K562 (cell line): ENCODE data around the gene SHTN1. TPM values are rescaled to one million over a fixed set of nuclear protein-coding genes. Genes with fewer than 3 reads are reported as not detected.

Experiments
- ATAC-seq: fragments of 200-7000 bp; cut with Tn5 transposase; 3 replicates; pipeline ENCODE4 v1.9.1; 2020; ENCODE audit warnings: moderate library complexity
- BruUV-seq: library from RNA; stranded (reverse); fragments of 400-500 nt; replicated peaks from 2 replicates; lab custom pipeline; 2021; lab: Mats Ljungman, UMichigan
- CTCF ChIA-PET: fragments of 300-600 bp; formaldehyde crosslinking; extraction: SDS; loops from one replicate; lab custom pipeline; 2021; ENCODE audit warnings: low intra/inter-chr PET ratio; lab: Yijun Ruan, JAX
- POLR2A ChIA-PET: fragments of 300-600, 350-650 bp; sonication (Branson Sonifier 250); formaldehyde crosslinking; extraction: SDS; loops from one replicate; lab custom pipeline; 2021; ENCODE audit warnings: antibody characterized with exemption, inconsistent platforms; lab: Yijun Ruan, JAX
- DNase-seq, 4 experiments: peaks; one replicate each; pipeline versions ENCODE4 v3.0.0 to v3.0.0-alpha.2; 2011 to 2018; ENCODE audit warnings: low spot score in 3 of 4, mixed read lengths in 3 of 4; ENCODE audit errors: extremely low read depth in 1 of 4
- FAIRE-seq: peaks from 2 replicates; lab custom pipeline; 2011; peaks lifted over from hg19 to GRCh38; lab: Jason Lieb, UNC
- H2AFZ ChIP-seq: 2 replicates; pipeline ENCODE4 v1.6.0; 2011; ENCODE audit warnings: low read depth, low read length, control low read depth, inconsistent platforms
- H3K27ac ChIP-seq: fragments of 200-600 bp; 3 replicates; pipeline ENCODE4 v1.8.0; 2011; ENCODE audit warnings: low read depth, mild to moderate bottlenecking, control low read depth, inconsistent platforms, low read length, moderate library complexity, mixed read lengths; ENCODE audit errors: extremely low read depth
- H3K27me3 ChIP-seq, 2 experiments: fragments of 300-600 bp in 1 of 2; 2 replicates in 1 of 2; 3 replicates in 1 of 2; pipeline versions ENCODE4 v1.6.0 to v1.8.0; 2011; ENCODE audit warnings: inconsistent platforms in 2 of 2, low read length in 2 of 2, mild to moderate bottlenecking in 1 of 2, mixed read lengths in 1 of 2, moderate library complexity in 1 of 2; ENCODE audit not compliant: control insufficient read depth in 2 of 2, insufficient read depth in 2 of 2
- H3K36me3 ChIP-seq: fragments of 300-600 bp; 3 replicates; pipeline ENCODE4 v1.8.0; 2011; ENCODE audit warnings: mild to moderate bottlenecking, low read length, inconsistent platforms; ENCODE audit not compliant: control insufficient read depth, insufficient read depth
- H3K4me1 ChIP-seq, 2 experiments: fragments of 200-600 bp in 1 of 2; replicated peaks in 1 of 2; 2 replicates in 1 of 2; 3 replicates in 1 of 2; pipeline versions ENCODE4 v1.5.1 to v1.8.0; 2011; ENCODE audit warnings: inconsistent platforms in 2 of 2, low read length in 2 of 2, mild to moderate bottlenecking in 1 of 2, mixed read lengths in 1 of 2, moderate library complexity in 1 of 2; ENCODE audit not compliant: control insufficient read depth in 2 of 2, insufficient read depth in 2 of 2
- H3K4me2 ChIP-seq: 2 replicates; pipeline ENCODE4 v1.6.1; 2011; ENCODE audit warnings: low read length, control low read depth, inconsistent platforms, mixed read lengths; ENCODE audit not compliant: insufficient read depth
- H3K4me3 ChIP-seq: fragments of 200-600 bp; sonication (generic), shearing (Covaris generic); 2 replicates; pipeline ENCODE4 v1.5.1; 2016; ENCODE audit warnings: control low read depth, inconsistent platforms
- H3K79me2 ChIP-seq: fragments of 200-600 bp; 3 replicates; pipeline ENCODE4 v1.8.0; 2011; ENCODE audit warnings: low read length, inconsistent platforms; ENCODE audit not compliant: control insufficient read depth, insufficient read depth
- H3K9ac ChIP-seq, 2 experiments: 2 replicates each; pipeline versions ENCODE4 v1.6.0 to v1.6.1; 2011; ENCODE audit warnings: low read depth in 2 of 2, low read length in 2 of 2, control low read depth in 1 of 2, inconsistent platforms in 1 of 2, mild to moderate bottlenecking in 1 of 2, mixed read lengths in 1 of 2; ENCODE audit not compliant: insufficient read depth in 1 of 2
- H3K9me1 ChIP-seq: one replicate; pipeline ENCODE4 v1.6.0; 2011; ENCODE audit warnings: inconsistent platforms, mild to moderate bottlenecking, low read length, moderate library complexity; ENCODE audit not compliant: control insufficient read depth, insufficient read depth
- H3K9me3 ChIP-seq: replicated peaks from 2 replicates; pipeline ENCODE4 v1.5.1; 2011; ENCODE audit warnings: low read depth, low read length, inconsistent platforms; ENCODE audit not compliant: control insufficient read depth, insufficient read depth
- H4K20me1 ChIP-seq: replicated peaks from 2 replicates; pipeline ENCODE4 v1.6.1; 2011; ENCODE audit warnings: low read length, inconsistent platforms, mixed read lengths; ENCODE audit not compliant: control insufficient read depth, insufficient read depth
- STAT6 ChIP-seq: sonication (generic); formaldehyde crosslinking; IDR thresholded peaks from 2 replicates; pipeline ENCODE4 v1.8.1; 2023; ENCODE audit warnings: mild to moderate bottlenecking, missing genetic modification reagents
- WGBS: fragments of 100-300 bp; shearing (Covaris generic); methylation state at CpG from one replicate; pipeline ENCODE4 v1.1.6; 2016; ENCODE audit warnings: low coverage, mixed read lengths; ENCODE audit not compliant: insufficient coverage; ENCODE audit errors: missing lambda C conversion rate; 5-methylcytosine and 5-hydroxymethylcytosine counted together
- in situ Hi-C: fragments of 300-500 bp; cut with MboI; formaldehyde crosslinking; loops from 4 replicates; pipeline ENCODE4 v1.15.0; 2018; ENCODE audit warnings: inconsistent platforms, mixed read lengths
- intact Hi-C: fragments of 100-400 bp; cut with micrococcal nuclease; formaldehyde crosslinking; loops from 2 replicates; pipeline ENCODE4 v1.14.2; 2022
- polyA plus RNA-seq, 8 experiments: library from polyadenylated mRNA; depleted of rRNA in 4 of 8; stranded (reverse) in 5 of 8; unstranded in 3 of 8; fragments of >200 nt; fragmentation: Nextera tagmentation in 2 of 8; fragmentation: Illumina TruSeq in 1 of 8; extraction: Ambion mirVana in 2 of 8; extraction: Trizol in 1 of 8; gene quantifications; 2 replicates each; pipeline versions ENCODE4 v1.2.1 to v1.2.3, GENCODE V29; 2011 to 2014; ENCODE audit warnings: inconsistent platforms in 1 of 8, missing spikeins in 1 of 8
- small RNA-seq: library from RNA; depleted of rRNA; stranded (forward); fragments of <200 nt; gene quantifications from one replicate; pipeline ENCODE3, GENCODE V24; 2014
- total RNA-seq, 7 experiments: library from RNA; depleted of rRNA in 6 of 7; stranded (reverse); fragments of >200 nt in 6 of 7; fragmentation: Illumina TruSeq in 2 of 7; extraction: Trizol in 2 of 7; gene quantifications; 2 replicates each; pipeline versions ENCODE4 v1.2.1 to v1.2.3, GENCODE V29; 2011 to 2021; ENCODE audit warnings: low replicate concordance in 1 of 7

Gene SHTN1
- total and polyA plus RNA-seq, 9 of the 15 experiments (the other 6 are each of a cell fraction or from before 2014, with no cell fraction given), result 5.4 to 21.3 (median 13.3) TPM

- no TSS peak for BruUV-seq
- CTCF ChIA-PET, result no interaction called here
- POLR2A ChIA-PET, result no interaction called here
- 0% methylated on average over 8 of the region's 10 CpGs for WGBS
- no peak for FAIRE-seq
- H3K36me3 ChIP-seq, result no peaks in the 10 kb centered on the region
- H3K9ac ChIP-seq, result no peak overlapping the region
- no peak for ATAC-seq
- H3K4me1 ChIP-seq, result 0 out of 5 replicates have a peak, but pooled peaks cover 0 to 3% of the 10 kb centered on the region in 2 experiments
- no peak overlapping the region for H3K4me2 ChIP-seq
- no peak overlapping the region for H2AFZ ChIP-seq
- intact Hi-C loops, result no loop called here
- no peak overlapping the region for H3K27ac ChIP-seq
- TF ChIP-seq STAT6, result no peak
- H3K9me3 ChIP-seq, result no peaks in the 10 kb centered on the region
- no peak overlapping the region for H3K4me3 ChIP-seq
- in situ Hi-C loops, result no loop called here
- no peak for DNase-seq
- H4K20me1 ChIP-seq, result no peaks in the 10 kb centered on the region; the same call in 1 of the 2 replicates
- H3K9me1 ChIP-seq, result no peaks in the 10 kb centered on the region
- peaks cover 10 to 62% of the 10 kb centered on the region in 2 experiments; a peak in 4 of 5 replicates for H3K27me3 ChIP-seq
- H3K79me2 ChIP-seq, result no peaks in the 10 kb centered on the region
Observed at GRCh38 chr10:116831790-116832189, 173.2 kb downstream of the SHTN1 start.

Small RNA genes within 50 kb of the gene (small RNA-seq; reads per million reads assigned to genes)
- gene AC012308.1, result not detected

Other genes with a start within 250 kb of the SHTN1 start
- not detected in 2 replicates for gene ENO4, start 155.7 kb downstream of the SHTN1 start, total RNA-seq (2014; rRNA removed)
- gene ENO4, start 155.7 kb downstream of the SHTN1 start, total RNA-seq (2014; rRNA removed; fragmentation: Illumina TruSeq; extraction: Trizol), result not detected in 2 replicates
- gene ENO4, start 155.7 kb downstream of the SHTN1 start, total RNA-seq (2015; rRNA removed; fragmentation: Illumina TruSeq; extraction: Trizol), result not detected in 2 replicates
- not detected in 2 replicates for gene ENO4, start 155.7 kb downstream of the SHTN1 start, total RNA-seq (2021)
- gene ENO4, start 155.7 kb downstream of the SHTN1 start, polyA plus RNA-seq (2011; rRNA removed), result not detected in 2 replicates
- gene ENO4, start 155.7 kb downstream of the SHTN1 start, polyA plus RNA-seq (2014; fragmentation: Illumina TruSeq; extraction: Trizol), result not detected in 2 replicates
- under 1 TPM in 1 of 2 experiments, not detected in 1; 0.07 TPM for gene ENO4, start 155.7 kb downstream of the SHTN1 start, polyA plus RNA-seq (2014; fragmentation: Nextera tagmentation; extraction: Ambion mirVana)
- not detected in 2 replicates for gene ENO4, start 155.7 kb downstream of the SHTN1 start, polyA plus RNA-seq (2014; rRNA removed)
- not detected in 2 replicates for gene VAX1, start 133.1 kb upstream of the SHTN1 start, total RNA-seq (2014; rRNA removed)
- not detected in 2 replicates for gene VAX1, start 133.1 kb upstream of the SHTN1 start, total RNA-seq (2014; rRNA removed; fragmentation: Illumina TruSeq; extraction: Trizol)
- not detected in 2 replicates for gene VAX1, start 133.1 kb upstream of the SHTN1 start, total RNA-seq (2015; rRNA removed; fragmentation: Illumina TruSeq; extraction: Trizol)
- not detected in 2 replicates for gene VAX1, start 133.1 kb upstream of the SHTN1 start, total RNA-seq (2021)
- not detected in 2 replicates for gene VAX1, start 133.1 kb upstream of the SHTN1 start, polyA plus RNA-seq (2011; rRNA removed)
- not detected in 2 replicates for gene VAX1, start 133.1 kb upstream of the SHTN1 start, polyA plus RNA-seq (2014; fragmentation: Illumina TruSeq; extraction: Trizol)
- gene VAX1, start 133.1 kb upstream of the SHTN1 start, polyA plus RNA-seq (2014; fragmentation: Nextera tagmentation; extraction: Ambion mirVana), result not detected
- gene VAX1, start 133.1 kb upstream of the SHTN1 start, polyA plus RNA-seq (2014; rRNA removed), result not detected in 2 replicates
- gene KCNK18, start 192.3 kb upstream of the SHTN1 start, total RNA-seq (2014; rRNA removed), result not detected in 2 replicates
- gene KCNK18, start 192.3 kb upstream of the SHTN1 start, total RNA-seq (2014; rRNA removed; fragmentation: Illumina TruSeq; extraction: Trizol), result not detected in 2 replicates
- not detected in 2 replicates for gene KCNK18, start 192.3 kb upstream of the SHTN1 start, total RNA-seq (2015; rRNA removed; fragmentation: Illumina TruSeq; extraction: Trizol)
- not detected in 2 replicates for gene KCNK18, start 192.3 kb upstream of the SHTN1 start, total RNA-seq (2021)
- not detected in 2 replicates for gene KCNK18, start 192.3 kb upstream of the SHTN1 start, polyA plus RNA-seq (2011; rRNA removed)
- gene KCNK18, start 192.3 kb upstream of the SHTN1 start, polyA plus RNA-seq (2014; fragmentation: Illumina TruSeq; extraction: Trizol), result not detected in 2 replicates
- gene KCNK18, start 192.3 kb upstream of the SHTN1 start, polyA plus RNA-seq (2014; fragmentation: Nextera tagmentation; extraction: Ambion mirVana), result not detected
- gene KCNK18, start 192.3 kb upstream of the SHTN1 start, polyA plus RNA-seq (2014; rRNA removed), result not detected in 2 replicates
- 0.05 and 0.37 TPM in 2 replicates for gene SLC18A2, start 235.9 kb upstream of the SHTN1 start, total RNA-seq (2014; rRNA removed)
- gene SLC18A2, start 235.9 kb upstream of the SHTN1 start, total RNA-seq (2014; rRNA removed; fragmentation: Illumina TruSeq; extraction: Trizol), result 0.40 and 0.45 TPM in 2 replicates
- 0.87 and 1.1 TPM in 2 replicates for gene SLC18A2, start 235.9 kb upstream of the SHTN1 start, total RNA-seq (2015; rRNA removed; fragmentation: Illumina TruSeq; extraction: Trizol)
- gene SLC18A2, start 235.9 kb upstream of the SHTN1 start, total RNA-seq (2021), result 0.40 and 0.45 TPM in 2 replicates
- 0.03 and 0.07 TPM in 2 replicates for gene SLC18A2, start 235.9 kb upstream of the SHTN1 start, polyA plus RNA-seq (2011; rRNA removed)
- gene SLC18A2, start 235.9 kb upstream of the SHTN1 start, polyA plus RNA-seq (2014; fragmentation: Illumina TruSeq; extraction: Trizol), result 0.22 and 0.49 TPM in 2 replicates
- 1 to 10 TPM; 3.8 to 5.4 TPM for gene SLC18A2, start 235.9 kb upstream of the SHTN1 start, polyA plus RNA-seq (2014; fragmentation: Nextera tagmentation; extraction: Ambion mirVana)
- gene SLC18A2, start 235.9 kb upstream of the SHTN1 start, polyA plus RNA-seq (2014; rRNA removed), result 0.05 and 0.25 TPM in 2 replicates